ENCODE measurements around the gene CLDN19.

Gene CLDN19

GRCh38 chr1:42750041-42750440 lies 10.0 kb upstream of the CLDN19 start:
- H3K36me3 Mint-ChIP-seq, result peaks cover 40% of the 10 kb centered on the region
- ATAC-seq (ENCODE audit: low read depth) (no peak), DNase-seq (ENCODE audit: low spot score in 2 of 2) (no peak)
- H3K27ac Mint-ChIP-seq, result no peak overlapping the region
- no peaks in the 10 kb centered on the region for H3K9me3 Mint-ChIP-seq
- H3K4me1 Mint-ChIP-seq, result no peaks in the 10 kb centered on the region
- no peak overlapping the region for H3K4me3 Mint-ChIP-seq
- no peaks in the 10 kb centered on the region for H3K27me3 Mint-ChIP-seq

GRCh38 chr1:42748461-42749410 lies 8.7 kb upstream of the CLDN19 start:
- H3K9me3 Mint-ChIP-seq, result no peaks in the 10 kb centered on the region
- ATAC-seq (ENCODE audit: low read depth) (no peak), DNase-seq (ENCODE audit: low spot score in 2 of 2) (no peak)
- peaks cover under 1% of the 10 kb centered on the region for H3K27me3 Mint-ChIP-seq
- H3K4me1 Mint-ChIP-seq, result no peaks in the 10 kb centered on the region
- no peak overlapping the region for H3K4me3 Mint-ChIP-seq
- H3K27ac Mint-ChIP-seq, result no peak overlapping the region
- H3K36me3 Mint-ChIP-seq, result peaks cover 31% of the 10 kb centered on the region

GRCh38 chr1:42748021-42748420 lies 8.0 kb upstream of the CLDN19 start:
- DNase-seq (ENCODE audit: low spot score in 2 of 2) (no peak), ATAC-seq (ENCODE audit: low read depth) (no peak)
- H3K27ac Mint-ChIP-seq, result no peak overlapping the region
- peaks cover 28% of the 10 kb centered on the region for H3K36me3 Mint-ChIP-seq
- no peaks in the 10 kb centered on the region for H3K4me1 Mint-ChIP-seq
- H3K27me3 Mint-ChIP-seq, result peaks cover 1% of the 10 kb centered on the region
- no peak overlapping the region for H3K4me3 Mint-ChIP-seq
- H3K9me3 Mint-ChIP-seq, result no peaks in the 10 kb centered on the region

GRCh38 chr1:42747125-42747524 lies 7.1 kb upstream of the CLDN19 start:
- peak; percentile 33 to 35 for DNase-seq (ENCODE audit: low spot score in 2 of 2)

GRCh38 chr1:42746436-42747105 lies 6.5 kb upstream of the CLDN19 start:
- no peak overlapping the region for H3K27ac Mint-ChIP-seq
- ATAC-seq (ENCODE audit: low read depth) (no peak), DNase-seq (ENCODE audit: low spot score in 2 of 2) (no peak)
- no peaks in the 10 kb centered on the region for H3K9me3 Mint-ChIP-seq
- H3K27me3 Mint-ChIP-seq, result peaks cover 1% of the 10 kb centered on the region
- H3K36me3 Mint-ChIP-seq, result peaks cover 17% of the 10 kb centered on the region
- H3K4me3 Mint-ChIP-seq, result no peak overlapping the region
- H3K4me1 Mint-ChIP-seq, result no peaks in the 10 kb centered on the region

More at GRCh38 chr1:42747125-42747524, 7.1 kb upstream of the CLDN19 start:
- Mint-ChIP-seq H3K36me3 (peaks cover 22% of the 10 kb centered on the region), H3K9me3 (no peaks in the 10 kb centered on the region), H3K27me3 (peaks cover 1% of the 10 kb centered on the region), H3K4me1 (no peaks in the 10 kb centered on the region), H3K27ac (no peak overlapping the region), H3K4me3 (no peak overlapping the region)
- ATAC-seq (ENCODE audit: low read depth), result peak; percentile 65

GRCh38 chr1:42745851-42746250 lies 5.8 kb upstream of the CLDN19 start:
- no peak for DNase-seq (ENCODE audit: low spot score in 2 of 2)
- Mint-ChIP-seq H3K4me3 (no peak overlapping the region), H3K27ac (no peak overlapping the region), H3K27me3 (peaks cover 1% of the 10 kb centered on the region), H3K36me3 (peaks cover 15% of the 10 kb centered on the region), H3K9me3 (no peaks in the 10 kb centered on the region), H3K4me1 (no peaks in the 10 kb centered on the region)
- no peak for ATAC-seq (ENCODE audit: low read depth)

GRCh38 chr1:42744148-42744413 lies 4.0 kb upstream of the CLDN19 start:
- no peak overlapping the region for H3K27ac Mint-ChIP-seq
- no peak overlapping the region for H3K4me3 Mint-ChIP-seq
- ATAC-seq (ENCODE audit: low read depth) (no peak), DNase-seq (ENCODE audit: low spot score in 2 of 2) (no peak)
- H3K4me1 Mint-ChIP-seq, result no peaks in the 10 kb centered on the region
- H3K36me3 Mint-ChIP-seq, result peaks cover 6% of the 10 kb centered on the region
- H3K9me3 Mint-ChIP-seq, result no peaks in the 10 kb centered on the region
- peaks cover 1% of the 10 kb centered on the region for H3K27me3 Mint-ChIP-seq

- Mint-ChIP-seq H3K27me3 (peaks cover 1% of the 10 kb centered on the region), H3K27ac (peak overlapping the region; percentile 45), H3K9me3 (no peaks in the 10 kb centered on the region), H3K4me1 (no peaks in the 10 kb centered on the region), H3K4me3 (no peak overlapping the region), H3K36me3 (peaks cover 2% of the 10 kb centered on the region)
- ATAC-seq (ENCODE audit: low read depth) (no peak), DNase-seq (ENCODE audit: low spot score in 2 of 2) (no peak)
Observed at GRCh38 chr1:42743317-42744147, 3.5 kb upstream of the CLDN19 start.

- no peaks in the 10 kb centered on the region for H3K4me1 Mint-ChIP-seq
Observed at GRCh38 chr1:42742617-42743316, 2.7 kb upstream of the CLDN19 start.

GRCh38 chr1:42742141-42742540 lies 2.1 kb upstream of the CLDN19 start:
- H3K27ac Mint-ChIP-seq, result no peak overlapping the region
- H3K4me1 Mint-ChIP-seq, result peaks cover 2% of the 10 kb centered on the region
- no peak for ATAC-seq (ENCODE audit: low read depth)

More at GRCh38 chr1:42742617-42743316, 2.7 kb upstream of the CLDN19 start:
- Mint-ChIP-seq H3K36me3 (no peaks in the 10 kb centered on the region), H3K27ac (peak overlapping the region; percentile 45), H3K27me3 (peaks cover 1% of the 10 kb centered on the region), H3K4me3 (no peak overlapping the region), H3K9me3 (no peaks in the 10 kb centered on the region)
- DNase-seq (ENCODE audit: low spot score in 2 of 2), result no peak
- ATAC-seq (ENCODE audit: low read depth), result no peak

GRCh38 chr1:42741706-42742105 lies 1.7 kb upstream of the CLDN19 start:
- Mint-ChIP-seq H3K27ac (no peak overlapping the region), H3K4me3 (no peak overlapping the region), H3K9me3 (no peaks in the 10 kb centered on the region), H3K4me1 (peaks cover 7% of the 10 kb centered on the region), H3K27me3 (peaks cover 1% of the 10 kb centered on the region), H3K36me3 (no peaks in the 10 kb centered on the region)
- ATAC-seq (ENCODE audit: low read depth), result no peak
- no peak for DNase-seq (ENCODE audit: low spot score in 2 of 2)

More at GRCh38 chr1:42742141-42742540, 2.1 kb upstream of the CLDN19 start:
- no peak for DNase-seq (ENCODE audit: low spot score in 2 of 2)
- H3K4me3 Mint-ChIP-seq, result no peak overlapping the region
- no peaks in the 10 kb centered on the region for H3K36me3 Mint-ChIP-seq
- no peaks in the 10 kb centered on the region for H3K9me3 Mint-ChIP-seq
- peaks cover 1% of the 10 kb centered on the region for H3K27me3 Mint-ChIP-seq

GRCh38 chr1:42740851-42741580 lies 980 bp upstream of the CLDN19 start:
- ATAC-seq (ENCODE audit: low read depth) (no peak), DNase-seq (ENCODE audit: low spot score in 2 of 2) (no peak)
- Mint-ChIP-seq H3K27ac (no peak overlapping the region), H3K27me3 (peaks cover 1% of the 10 kb centered on the region), H3K4me1 (peaks cover 10% of the 10 kb centered on the region), H3K4me3 (no peak overlapping the region), H3K9me3 (no peaks in the 10 kb centered on the region), H3K36me3 (no peaks in the 10 kb centered on the region)

- ATAC-seq (ENCODE audit: low read depth) (no peak), DNase-seq (ENCODE audit: low spot score in 2 of 2) (no peak)
- Mint-ChIP-seq H3K27ac (no peak overlapping the region), H3K27me3 (peaks cover 1% of the 10 kb centered on the region), H3K4me3 (no peak overlapping the region), H3K9me3 (no peaks in the 10 kb centered on the region), H3K36me3 (no peaks in the 10 kb centered on the region), H3K4me1 (peaks cover 10% of the 10 kb centered on the region)
Observed at GRCh38 chr1:42738678-42739226, 1.3 kb downstream of the CLDN19 start.

Measured in memory B cell (primary cell).